ENCODE data around the gene GNB1L.
A peak's percentile ranks its signal among the peaks of the same experiment; 100 is the strongest.

GNB1L gene

DNA sequence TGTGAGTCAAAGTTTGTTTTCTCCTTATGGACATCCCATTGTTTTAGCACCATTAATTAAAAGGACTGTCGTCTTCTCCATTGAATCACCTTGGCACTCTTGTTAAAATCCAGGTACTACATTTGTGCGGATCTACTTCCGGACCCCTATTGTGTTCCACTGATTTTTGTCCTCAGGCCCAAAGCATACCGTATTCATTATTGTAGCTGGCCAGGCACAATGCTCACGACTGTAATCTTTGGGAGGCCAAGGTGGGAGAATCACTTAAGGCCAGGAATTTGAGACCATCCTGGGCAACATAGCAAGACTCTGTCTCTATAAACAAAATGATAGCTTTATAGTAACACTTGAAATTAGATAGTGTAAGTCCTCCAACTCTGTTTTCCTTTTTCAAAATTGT is 8.9 kb upstream of the GNB1L start:
- DNase-seq (ENCODE audit: low read depth, low spot score): no peak
- no peaks in the 10 kb centered on the region for H3K27me3 ChIP-seq (ENCODE audit: insufficient read depth, insufficient read length)
- TF ChIP-seq YY1 (IDR thresholded peaks at IDR 0.05; ENCODE audit: insufficient read depth, insufficient read length) (no peak), ZNF274 (IDR thresholded peaks at IDR 0.05; ENCODE audit: low read depth, low read length) (no peak), SUZ12 (IDR thresholded peaks at IDR 0.05; ENCODE audit: extremely low read depth, insufficient read depth, insufficient read length) (no peak)

DNA sequence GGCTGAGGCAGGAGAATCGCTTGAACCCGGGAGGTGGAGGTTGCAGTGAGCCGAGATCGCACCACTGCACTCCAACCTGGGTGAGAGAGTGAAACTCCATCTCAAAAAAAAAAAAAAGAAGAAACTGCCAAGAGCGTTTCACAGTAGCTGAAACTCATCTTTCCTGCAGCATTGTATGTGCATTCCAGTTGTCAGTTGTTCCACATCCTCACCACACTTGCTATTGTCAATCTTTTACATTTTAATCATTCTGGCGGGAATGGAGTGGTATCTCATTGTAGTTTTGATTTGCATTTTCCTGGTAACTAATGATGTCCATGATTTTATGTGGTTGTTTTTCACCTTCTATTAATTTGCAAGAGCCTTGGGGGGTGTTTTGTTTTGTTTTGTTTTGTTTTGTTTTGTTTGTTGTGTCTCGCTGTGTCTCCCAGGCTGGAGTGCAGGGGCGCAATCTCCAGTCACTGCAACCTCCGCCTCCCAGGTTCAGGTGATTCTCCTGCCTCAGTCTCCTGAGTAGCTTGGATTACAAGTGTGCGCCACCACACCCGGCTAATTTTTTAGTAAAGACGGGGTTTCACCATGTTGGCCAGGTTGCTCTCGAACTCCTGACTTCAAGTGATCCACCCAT is 8.1 kb upstream of the GNB1L start:
- H3K9me3 ChIP-seq (ENCODE audit: insufficient read depth, low read length): no peaks in the 10 kb centered on the region
- H3K36me3 ChIP-seq (ENCODE audit: insufficient read depth, insufficient read length, low read length): no peaks in the 10 kb centered on the region
- no peak for DNase-seq (ENCODE audit: low read depth, low spot score)
- H3K27me3 ChIP-seq (ENCODE audit: insufficient read depth, insufficient read length): no peaks in the 10 kb centered on the region
- no peak overlapping the region for H3K9ac ChIP-seq (ENCODE audit: insufficient read length, low read depth)
- H3K4me1 ChIP-seq (ENCODE audit: insufficient read depth, insufficient read length): no peaks in the 10 kb centered on the region
- TF ChIP-seq YY1 (IDR thresholded peaks at IDR 0.05; ENCODE audit: insufficient read depth, insufficient read length) (no peak), SUZ12 (IDR thresholded peaks at IDR 0.05; ENCODE audit: extremely low read depth, insufficient read depth, insufficient read length) (no peak), ZNF274 (IDR thresholded peaks at IDR 0.05; ENCODE audit: low read depth, low read length) (no peak)
- H3K4me3 ChIP-seq (ENCODE audit: insufficient read length, low read depth): no peak overlapping the region

More for the DNA sequence above, 8.9 kb upstream of the GNB1L start:
- Histone ChIP-seq H3K36me3 (ENCODE audit: insufficient read depth, insufficient read length, low read length) (no peaks in the 10 kb centered on the region), H3K4me1 (ENCODE audit: insufficient read depth, insufficient read length) (peaks cover 3% of the 10 kb centered on the region), H3K9ac (ENCODE audit: insufficient read length, low read depth) (no peak overlapping the region), H3K4me3 (ENCODE audit: insufficient read length, low read depth) (no peak overlapping the region), H3K9me3 (ENCODE audit: insufficient read depth, low read length) (no peaks in the 10 kb centered on the region)

- no peak overlapping the region for H3K9ac ChIP-seq (ENCODE audit: insufficient read length, low read depth)
- DNase-seq (ENCODE audit: low read depth, low spot score): no peak
- H3K27me3 ChIP-seq (ENCODE audit: insufficient read depth, insufficient read length): no peaks in the 10 kb centered on the region
- H3K9me3 ChIP-seq (ENCODE audit: insufficient read depth, low read length): no peaks in the 10 kb centered on the region
- no peaks in the 10 kb centered on the region for H3K4me1 ChIP-seq (ENCODE audit: insufficient read depth, insufficient read length)
- H3K4me3 ChIP-seq (ENCODE audit: insufficient read length, low read depth): no peak overlapping the region
- H3K36me3 ChIP-seq (ENCODE audit: insufficient read depth, insufficient read length, low read length): peaks cover 6% of the 10 kb centered on the region
- TF ChIP-seq YY1 (IDR thresholded peaks at IDR 0.05; ENCODE audit: insufficient read depth, insufficient read length) (no peak), SUZ12 (IDR thresholded peaks at IDR 0.05; ENCODE audit: extremely low read depth, insufficient read depth, insufficient read length) (no peak), ZNF274 (IDR thresholded peaks at IDR 0.05; ENCODE audit: low read depth, low read length) (no peak)
These were observed 5.3 kb upstream of the GNB1L start for GRCh38 chr22:19859861-19860510.

DNA sequence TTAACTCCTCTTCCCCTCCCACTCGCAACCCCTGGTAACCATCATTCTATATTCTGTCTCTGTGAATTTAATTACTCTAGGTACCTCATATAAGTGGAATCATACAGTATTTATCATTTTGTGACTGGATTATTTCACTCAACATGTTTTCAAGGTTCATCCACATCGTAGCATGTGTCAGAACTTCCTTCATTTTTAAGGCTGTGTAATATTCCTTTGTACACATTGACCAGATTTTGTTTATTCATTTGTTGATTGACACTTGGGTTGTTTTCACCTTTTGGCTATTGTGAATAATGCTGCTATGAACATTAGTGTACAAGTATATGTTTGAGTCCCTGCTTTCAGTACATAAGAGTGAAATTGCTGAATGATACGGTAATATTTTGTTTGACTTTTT is 2.7 kb upstream of the GNB1L start:
- DNase-seq (ENCODE audit: low read depth, low spot score): no peak

GRCh38 chr22:19855504-19856409 is 1.1 kb upstream of the GNB1L start:
- no peak for TF ChIP-seq ZNF274 (IDR thresholded peaks at IDR 0.05; ENCODE audit: low read depth, low read length)
- no peak for TF ChIP-seq YY1 (IDR thresholded peaks at IDR 0.05; ENCODE audit: insufficient read depth, insufficient read length)
- TF ChIP-seq SUZ12 (IDR thresholded peaks at IDR 0.05; ENCODE audit: extremely low read depth, insufficient read depth, insufficient read length): no peak
- H3K27me3 ChIP-seq (ENCODE audit: insufficient read depth, insufficient read length): no peaks in the 10 kb centered on the region
- peak overlapping the region; percentile 96 for H3K4me3 ChIP-seq (ENCODE audit: insufficient read length, low read depth)
- no peaks in the 10 kb centered on the region for H3K9me3 ChIP-seq (ENCODE audit: insufficient read depth, low read length)
- H3K36me3 ChIP-seq (ENCODE audit: insufficient read depth, insufficient read length, low read length): peaks cover 30% of the 10 kb centered on the region
- H3K9ac ChIP-seq (ENCODE audit: insufficient read length, low read depth): peak overlapping the region; percentile 97
- no peak for DNase-seq (ENCODE audit: low read depth, low spot score)
- H3K4me1 ChIP-seq (ENCODE audit: insufficient read depth, insufficient read length): peaks cover 8% of the 10 kb centered on the region

More for the DNA sequence above, 2.7 kb upstream of the GNB1L start:
- Histone ChIP-seq H3K9ac (ENCODE audit: insufficient read length, low read depth) (no peak overlapping the region), H3K4me3 (ENCODE audit: insufficient read length, low read depth) (no peak overlapping the region), H3K4me1 (ENCODE audit: insufficient read depth, insufficient read length) (peaks cover 4% of the 10 kb centered on the region), H3K36me3 (ENCODE audit: insufficient read depth, insufficient read length, low read length) (peaks cover 14% of the 10 kb centered on the region), H3K9me3 (ENCODE audit: insufficient read depth, low read length) (no peaks in the 10 kb centered on the region), H3K27me3 (ENCODE audit: insufficient read depth, insufficient read length) (no peaks in the 10 kb centered on the region)
- TF ChIP-seq SUZ12 (IDR thresholded peaks at IDR 0.05; ENCODE audit: extremely low read depth, insufficient read depth, insufficient read length) (no peak), ZNF274 (IDR thresholded peaks at IDR 0.05; ENCODE audit: low read depth, low read length) (no peak), YY1 (IDR thresholded peaks at IDR 0.05; ENCODE audit: insufficient read depth, insufficient read length) (no peak)

- TF ChIP-seq SUZ12 (IDR thresholded peaks at IDR 0.05; ENCODE audit: extremely low read depth, insufficient read depth, insufficient read length) (no peak), ZNF274 (IDR thresholded peaks at IDR 0.05; ENCODE audit: low read depth, low read length) (no peak), YY1 (IDR thresholded peaks at IDR 0.05; ENCODE audit: insufficient read depth, insufficient read length) (no peak)
- H3K36me3 ChIP-seq (ENCODE audit: insufficient read depth, insufficient read length, low read length): peaks cover 46% of the 10 kb centered on the region
- H3K9ac ChIP-seq (ENCODE audit: insufficient read length, low read depth): peak overlapping the region; percentile 96
- H3K27me3 ChIP-seq (ENCODE audit: insufficient read depth, insufficient read length): no peaks in the 10 kb centered on the region
- H3K4me3 ChIP-seq (ENCODE audit: insufficient read length, low read depth): peak overlapping the region; percentile 96
- no peak for DNase-seq (ENCODE audit: low read depth, low spot score)
- peaks cover 12% of the 10 kb centered on the region for H3K4me1 ChIP-seq (ENCODE audit: insufficient read depth, insufficient read length)
- H3K9me3 ChIP-seq (ENCODE audit: insufficient read depth, low read length): no peaks in the 10 kb centered on the region
These were observed 546 bp downstream of the GNB1L start for GRCh38 chr22:19853879-19854777.

All from NT2/D1 (cell line).